ENCODE results near the gene ELOVL6.
"Not testable (repeated sequence)": the region's sequence is repeated elsewhere in the genome, so short reads cannot be mapped to it uniquely, and the experiment has no call there.

- TF ChIP-seq CTCF, POLR2A, EP300, POLR2AphosphoS5 (IDR thresholded peaks at IDR 0.05): not testable (repeated sequence)
Observed at GRCh38 chr4:110157166-110157565, 41.2 kb downstream of the ELOVL6 start.
